Panc1 (cell line): ENCODE data around the gene PPP3R2. TPM values are rescaled to one million over a fixed set of nuclear protein-coding genes. Genes with fewer than 3 reads are reported as not detected.

Source experiments
- ATAC-seq: fragments of 200-7000 bp; cut with Tn5 transposase; 2 replicates; pipeline ENCODE4 v1.9.1; 2020; ENCODE audit warnings: mild to moderate bottlenecking, moderate library complexity
- BruUV-seq: library from RNA; stranded (reverse); fragments of 400-500 nt; replicated peaks from 2 replicates; lab custom pipeline; 2021; lab: Mats Ljungman, UMichigan
- CTCF ChIA-PET: fragments of 300-600 bp; sonication (Branson Sonifier 250); formaldehyde crosslinking; loops from one replicate; lab custom pipeline; 2022; ENCODE audit warnings: antibody characterized with exemption; lab: Charles Lee
- POLR2A ChIA-PET: fragments of 300-600 bp; sonication (Branson Sonifier 250); formaldehyde crosslinking; loops from one replicate; lab custom pipeline; 2022; ENCODE audit warnings: antibody characterized with exemption; lab: Charles Lee
- DNase-seq: peaks from one replicate; pipeline ENCODE4 v3.0.0-alpha.2; 2010; ENCODE audit warnings: low read depth, low spot score
- H3K27ac ChIP-seq: 2 replicates; pipeline ENCODE4 v1.5.1; 2011; ENCODE audit warnings: mild to moderate bottlenecking, low read length, inconsistent platforms
- H3K27me3 ChIP-seq: fragments of 200-500 bp; sonication (Bioruptor generic); 2 replicates; pipeline ENCODE4 v1.6.0; 2014; ENCODE audit warnings: low read length, inconsistent platforms; ENCODE audit not compliant: control insufficient read depth, insufficient read depth
- H3K36me3 ChIP-seq: fragments of 200-500 bp; sonication (Bioruptor generic); 2 replicates; pipeline ENCODE4 v1.5.1; 2014; ENCODE audit warnings: inconsistent platforms, mild to moderate bottlenecking, low read length, moderate library complexity; ENCODE audit not compliant: control insufficient read depth, insufficient read depth
- H3K4me1 ChIP-seq: 2 replicates; pipeline ENCODE4 v1.5.1; 2011; ENCODE audit warnings: inconsistent platforms, mild to moderate bottlenecking, low read length, moderate library complexity; ENCODE audit not compliant: control insufficient read depth, insufficient read depth
- H3K4me3 ChIP-seq, 2 experiments: 2 replicates each; pipeline ENCODE4 v1.5.1; 2011 to 2012; ENCODE audit warnings: low read depth in 2 of 2, low read length in 2 of 2, mild to moderate bottlenecking in 2 of 2, inconsistent platforms in 1 of 2, moderate library complexity in 1 of 2
- H3K9me3 ChIP-seq: fragments of 200-500 bp; sonication (Bioruptor generic); 2 replicates; pipeline ENCODE4 v1.5.1; 2014; ENCODE audit warnings: low read depth, mild to moderate bottlenecking, inconsistent platforms, low read length, moderate library complexity; ENCODE audit not compliant: control insufficient read depth, insufficient read depth
- POLR2AphosphoS5 ChIP-seq: IDR thresholded peaks from 2 replicates; pipeline ENCODE4 v1.6.1; 2012; ENCODE audit warnings: mild to moderate bottlenecking, low read depth, low read length, moderate library complexity
- SIN3A ChIP-seq: IDR thresholded peaks from 2 replicates; pipeline ENCODE4 v1.6.1; 2012; ENCODE audit warnings: low read depth, mild to moderate bottlenecking, low read length, moderate library complexity, borderline replicate concordance; ENCODE audit not compliant: insufficient read depth
- TCF7L2 ChIP-seq: IDR thresholded peaks from 2 replicates; pipeline ENCODE4 v1.6.1; 2011; ENCODE audit warnings: mild to moderate bottlenecking, low read depth, low read length, inconsistent platforms
- in situ Hi-C: cut with HindIII; loops from 2 replicates; pipeline ENCODE4 v1.10.0; 2016; ENCODE audit warnings: low sequenced_read_pairs, low pct_unique_long_range_greater_than_20kb
- intact Hi-C: fragments of 100-400 bp; cut with micrococcal nuclease; formaldehyde crosslinking; loops from one replicate; pipeline ENCODE4 v1.10.0; 2022; ENCODE audit not compliant: unreplicated experiment
- total RNA-seq: library from RNA; stranded (reverse); gene quantifications from one replicate; pipeline ENCODE4 v1.2.1, GENCODE V29; 2021; ENCODE audit not compliant: unreplicated experiment
- TF ChIP-seq, protein P1 (sequence below), 2 experiments: IDR thresholded peaks; 2 replicates each; pipeline ENCODE4 v1.6.1; 2011 to 2012; ENCODE audit warnings: low read depth in 2 of 2, control low read depth in 1 of 2, low read length in 1 of 2, mild to moderate bottlenecking in 1 of 2, moderate library complexity in 1 of 2; ENCODE audit not compliant: insufficient read depth in 1 of 2
- TF ChIP-seq, protein P2 (sequence below): fragments of 450-650 bp; IDR thresholded peaks from 2 replicates; pipeline ENCODE4 v1.5.1; 2017; ENCODE audit warnings: mild to moderate bottlenecking

PPP3R2 gene
- total RNA-seq, 1 experiment from 2014 or later: not detected

DNA sequence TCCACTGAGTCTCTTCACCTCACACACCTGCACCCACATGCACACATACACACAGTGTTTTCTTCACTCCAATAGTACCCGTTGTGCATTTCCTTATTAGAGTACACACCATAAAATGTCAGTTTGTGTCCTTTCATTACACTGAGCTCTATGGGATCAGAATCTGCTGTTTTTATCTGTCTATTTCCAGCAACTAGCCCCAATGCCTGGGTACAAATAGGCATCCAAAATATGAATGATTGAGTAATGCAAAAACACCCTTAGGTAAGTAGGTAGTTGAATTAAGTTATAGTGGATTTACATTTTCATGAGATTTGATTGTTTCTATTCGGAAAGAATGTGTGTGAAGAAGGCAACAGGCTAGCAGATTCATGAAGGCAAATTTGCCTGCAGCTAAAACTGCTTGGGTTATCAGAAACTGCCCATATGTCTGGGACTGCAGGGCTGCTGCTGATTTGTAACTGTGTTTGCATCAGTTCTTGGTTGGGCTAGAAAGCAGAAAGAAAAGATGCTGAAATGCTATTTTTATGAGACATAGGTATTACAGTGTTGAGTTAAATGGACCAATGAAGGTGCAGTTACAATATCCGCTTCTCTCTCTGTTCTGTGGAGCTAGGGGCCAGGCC is 26.9 kb downstream of the PPP3R2 start:
- Histone ChIP-seq H3K9me3 (no peaks in the 10 kb centered on the region), H3K27ac (no peak overlapping the region), H3K27me3 (no peaks in the 10 kb centered on the region), H3K4me3 (no peak overlapping the region), H3K36me3 (no peaks in the 10 kb centered on the region; the same call in 1 of the 2 replicates), H3K4me1 (no peaks in the 10 kb centered on the region)
- DNase-seq (no peak), ATAC-seq (no peak)
- BruUV-seq: no TSS peak
- in situ Hi-C loops (no loop called here), intact Hi-C loops (no loop called here)
- TF ChIP-seq, protein P1, sequence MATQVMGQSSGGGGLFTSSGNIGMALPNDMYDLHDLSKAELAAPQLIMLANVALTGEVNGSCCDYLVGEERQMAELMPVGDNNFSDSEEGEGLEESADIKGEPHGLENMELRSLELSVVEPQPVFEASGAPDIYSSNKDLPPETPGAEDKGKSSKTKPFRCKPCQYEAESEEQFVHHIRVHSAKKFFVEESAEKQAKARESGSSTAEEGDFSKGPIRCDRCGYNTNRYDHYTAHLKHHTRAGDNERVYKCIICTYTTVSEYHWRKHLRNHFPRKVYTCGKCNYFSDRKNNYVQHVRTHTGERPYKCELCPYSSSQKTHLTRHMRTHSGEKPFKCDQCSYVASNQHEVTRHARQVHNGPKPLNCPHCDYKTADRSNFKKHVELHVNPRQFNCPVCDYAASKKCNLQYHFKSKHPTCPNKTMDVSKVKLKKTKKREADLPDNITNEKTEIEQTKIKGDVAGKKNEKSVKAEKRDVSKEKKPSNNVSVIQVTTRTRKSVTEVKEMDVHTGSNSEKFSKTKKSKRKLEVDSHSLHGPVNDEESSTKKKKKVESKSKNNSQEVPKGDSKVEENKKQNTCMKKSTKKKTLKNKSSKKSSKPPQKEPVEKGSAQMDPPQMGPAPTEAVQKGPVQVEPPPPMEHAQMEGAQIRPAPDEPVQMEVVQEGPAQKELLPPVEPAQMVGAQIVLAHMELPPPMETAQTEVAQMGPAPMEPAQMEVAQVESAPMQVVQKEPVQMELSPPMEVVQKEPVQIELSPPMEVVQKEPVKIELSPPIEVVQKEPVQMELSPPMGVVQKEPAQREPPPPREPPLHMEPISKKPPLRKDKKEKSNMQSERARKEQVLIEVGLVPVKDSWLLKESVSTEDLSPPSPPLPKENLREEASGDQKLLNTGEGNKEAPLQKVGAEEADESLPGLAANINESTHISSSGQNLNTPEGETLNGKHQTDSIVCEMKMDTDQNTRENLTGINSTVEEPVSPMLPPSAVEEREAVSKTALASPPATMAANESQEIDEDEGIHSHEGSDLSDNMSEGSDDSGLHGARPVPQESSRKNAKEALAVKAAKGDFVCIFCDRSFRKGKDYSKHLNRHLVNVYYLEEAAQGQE (IDR thresholded peaks at IDR 0.05; ENCODE audit: insufficient read depth in 1 of 2, low read depth in 2 of 2, low read length in 1 of 2): no peak
- TF ChIP-seq SIN3A (no peak), TCF7L2 (no peak), POLR2AphosphoS5 (no peak)
- TF ChIP-seq, protein P2, sequence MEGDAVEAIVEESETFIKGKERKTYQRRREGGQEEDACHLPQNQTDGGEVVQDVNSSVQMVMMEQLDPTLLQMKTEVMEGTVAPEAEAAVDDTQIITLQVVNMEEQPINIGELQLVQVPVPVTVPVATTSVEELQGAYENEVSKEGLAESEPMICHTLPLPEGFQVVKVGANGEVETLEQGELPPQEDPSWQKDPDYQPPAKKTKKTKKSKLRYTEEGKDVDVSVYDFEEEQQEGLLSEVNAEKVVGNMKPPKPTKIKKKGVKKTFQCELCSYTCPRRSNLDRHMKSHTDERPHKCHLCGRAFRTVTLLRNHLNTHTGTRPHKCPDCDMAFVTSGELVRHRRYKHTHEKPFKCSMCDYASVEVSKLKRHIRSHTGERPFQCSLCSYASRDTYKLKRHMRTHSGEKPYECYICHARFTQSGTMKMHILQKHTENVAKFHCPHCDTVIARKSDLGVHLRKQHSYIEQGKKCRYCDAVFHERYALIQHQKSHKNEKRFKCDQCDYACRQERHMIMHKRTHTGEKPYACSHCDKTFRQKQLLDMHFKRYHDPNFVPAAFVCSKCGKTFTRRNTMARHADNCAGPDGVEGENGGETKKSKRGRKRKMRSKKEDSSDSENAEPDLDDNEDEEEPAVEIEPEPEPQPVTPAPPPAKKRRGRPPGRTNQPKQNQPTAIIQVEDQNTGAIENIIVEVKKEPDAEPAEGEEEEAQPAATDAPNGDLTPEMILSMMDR: no peak
- ChIA-PET POLR2A (no interaction called here), CTCF (interaction anchor here (1.4 kb wide), 1 partner anchor 109 kb away, joined by 3 read pairs; no protein-coding TSS in a partner anchor)

DNA sequence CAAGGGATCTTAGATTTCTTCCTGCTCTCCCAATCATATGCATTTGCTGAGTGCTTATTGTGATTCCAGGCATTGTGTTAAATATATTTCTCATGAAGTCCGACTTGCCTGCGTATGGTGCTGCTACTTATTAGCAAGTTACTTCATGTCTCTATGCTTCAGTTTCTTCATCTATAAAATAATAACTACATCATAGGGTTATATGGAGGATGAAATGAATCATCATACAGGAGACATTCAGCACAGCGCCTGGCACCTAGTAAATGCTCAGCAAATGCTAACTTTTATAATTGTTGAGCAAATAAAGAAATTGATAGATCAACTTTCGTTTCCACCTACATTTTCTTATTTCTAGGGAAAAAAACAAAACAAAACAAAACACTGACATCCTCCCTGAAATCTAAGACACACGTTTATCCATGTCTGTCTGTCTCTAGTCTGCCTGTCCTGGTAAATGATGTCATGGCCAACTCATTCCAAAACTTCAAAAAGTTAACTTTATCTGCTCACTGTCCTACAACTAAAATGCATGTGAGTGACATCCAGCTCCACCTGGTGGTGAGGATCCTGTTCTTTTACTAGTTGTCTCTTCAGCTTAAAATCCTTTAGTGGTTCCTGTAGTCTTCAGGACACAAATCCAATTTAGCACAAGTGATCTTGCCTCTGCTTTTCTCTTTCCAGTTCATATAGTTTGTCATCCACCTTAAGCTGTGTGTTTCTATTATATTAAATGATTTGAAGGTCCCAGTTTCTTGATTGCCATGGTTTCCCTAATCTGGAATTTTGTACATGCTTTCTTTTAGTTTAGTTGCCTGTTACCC is 27.7 kb downstream of the PPP3R2 start:
- no peaks in the 10 kb centered on the region for H3K27me3 ChIP-seq
- H3K27ac ChIP-seq: no peak overlapping the region
- TF ChIP-seq, protein P2: peak; percentile 58
- TF ChIP-seq TCF7L2 (no peak), SIN3A (no peak), POLR2AphosphoS5 (no peak)
- TF ChIP-seq, protein P1 (IDR thresholded peaks at IDR 0.05; ENCODE audit: insufficient read depth in 1 of 2, low read depth in 2 of 2, low read length in 1 of 2): no peak
- ATAC-seq (no peak), DNase-seq (no peak)
- intact Hi-C loops: no loop called here
- ChIA-PET CTCF (interaction anchor here (1.4 kb wide), 1 partner anchor 108 kb away, joined by 3 read pairs; no protein-coding TSS in a partner anchor), POLR2A (no interaction called here)
- no peak overlapping the region for H3K4me3 ChIP-seq
- BruUV-seq: no TSS peak
- in situ Hi-C loops: no loop called here
- H3K9me3 ChIP-seq: no peaks in the 10 kb centered on the region
- peaks cover 4% of the 10 kb centered on the region; the same call in 1 of the 2 replicates for H3K36me3 ChIP-seq
- H3K4me1 ChIP-seq: no peaks in the 10 kb centered on the region
